IMR-90 (cell line): Measurements from ENCODE around the gene LHX8. TPM values are rescaled to one million over a fixed set of nuclear protein-coding genes. Genes with fewer than 3 reads are reported as not detected.
A peak's percentile ranks its signal among the peaks of the same experiment; 100 is the strongest.

ENCODE experiments used
- ATAC-seq: fragments of 200-7000 bp; cut with Tn5 transposase; 2 replicates; pipeline ENCODE4 v1.9.1; 2020; ENCODE audit warnings: low read depth, mild to moderate bottlenecking, moderate library complexity
- BruUV-seq: library from RNA; stranded (reverse); fragments of 400-500 nt; replicated peaks from 2 replicates; lab custom pipeline; 2021; lab: Mats Ljungman, UMichigan
- CTCF ChIA-PET: fragments of 300-600 bp; formaldehyde crosslinking; extraction: SDS; loops from one replicate; lab custom pipeline; 2021; ENCODE audit warnings: antibody characterized with exemption; lab: Yijun Ruan, JAX
- POLR2A ChIA-PET: fragments of 300-600 bp; sonication (Branson Sonifier 250); formaldehyde crosslinking; loops from one replicate; lab custom pipeline; 2022; ENCODE audit warnings: antibody characterized with exemption; ENCODE audit not compliant: unreplicated experiment; lab: Charles Lee
- DNase-seq: peaks from one replicate; pipeline ENCODE4 v3.0.0; 2013
- H2AFZ ChIP-seq: replicated peaks from 2 replicates; pipeline ENCODE3; 2013; ENCODE audit warnings: low read length, mild to moderate bottlenecking; ENCODE audit not compliant: poor library complexity
- H2AK5ac ChIP-seq: 2 replicates; pipeline ENCODE4 v1.6.1; 2013; ENCODE audit warnings: low read depth, low read length, inconsistent platforms
- H2AK9ac ChIP-seq: replicated peaks from 2 replicates; pipeline ENCODE3; 2013; ENCODE audit warnings: mild to moderate bottlenecking, low read depth, low read length, moderate library complexity; ENCODE audit not compliant: poor library complexity
- H2BK120ac ChIP-seq: 2 replicates; pipeline ENCODE4 v1.6.1; 2013; ENCODE audit warnings: low read depth, low read length, inconsistent platforms
- H2BK15ac ChIP-seq: 3 replicates; pipeline ENCODE4 v1.6.1; 2013; ENCODE audit warnings: low read depth, low read length, inconsistent platforms
- H2BK20ac ChIP-seq: 2 replicates; pipeline ENCODE4 v1.6.1; 2013; ENCODE audit warnings: low read depth, mild to moderate bottlenecking, inconsistent platforms, low read length, moderate library complexity
- H2BK5ac ChIP-seq: 2 replicates; pipeline ENCODE4 v1.6.1; 2013; ENCODE audit warnings: mild to moderate bottlenecking, low read depth, low read length, inconsistent platforms; ENCODE audit not compliant: poor library complexity, severe bottlenecking
- H3K14ac ChIP-seq: replicated peaks from 2 replicates; pipeline ENCODE4 v1.6.1; 2013; ENCODE audit warnings: low read depth, low read length, inconsistent platforms
- H3K18ac ChIP-seq: 2 replicates; pipeline ENCODE4 v1.6.1; 2013; ENCODE audit warnings: low read depth, low read length, control low read depth
- H3K23ac ChIP-seq: 2 replicates; pipeline ENCODE4 v1.6.1; 2013; ENCODE audit warnings: low read depth, low read length, inconsistent platforms
- H3K27ac ChIP-seq: 2 replicates; pipeline ENCODE4 v1.5.1; 2013; ENCODE audit warnings: mild to moderate bottlenecking, control low read depth, low read length; ENCODE audit not compliant: insufficient read depth
- H3K27me3 ChIP-seq: 2 replicates; pipeline ENCODE4 v1.6.1; 2013; ENCODE audit warnings: low read length; ENCODE audit not compliant: control insufficient read depth, insufficient read depth
- H3K36me3 ChIP-seq: 2 replicates; pipeline ENCODE4 v1.6.1; 2013; ENCODE audit warnings: low read length, mixed read lengths; ENCODE audit not compliant: control insufficient read depth, insufficient read depth
- H3K4ac ChIP-seq: 2 replicates; pipeline ENCODE4 v1.6.1; 2013; ENCODE audit warnings: low read depth, low read length, inconsistent platforms
- H3K4me1 ChIP-seq: 2 replicates; pipeline ENCODE4 v1.6.1; 2013; ENCODE audit warnings: low read length, mixed read lengths; ENCODE audit not compliant: control insufficient read depth, insufficient read depth
- H3K4me2 ChIP-seq: 2 replicates; pipeline ENCODE4 v1.6.1; 2013; ENCODE audit warnings: low read depth, mild to moderate bottlenecking, control low read depth, low read length, moderate library complexity
- H3K4me3 ChIP-seq: 2 replicates; pipeline ENCODE4 v1.5.1; 2013; ENCODE audit warnings: low read depth, mild to moderate bottlenecking, control low read depth, low read length, moderate library complexity; ENCODE audit not compliant: insufficient read depth
- H3K56ac ChIP-seq: 2 replicates; pipeline ENCODE4 v1.6.1; 2013; ENCODE audit warnings: low read length, inconsistent platforms; ENCODE audit not compliant: insufficient read depth; ENCODE audit errors: extremely low read depth
- H3K79me1 ChIP-seq, 2 experiments: 2 replicates each; pipeline ENCODE4 v1.6.1; 2013; ENCODE audit warnings: low read length in 2 of 2, inconsistent platforms in 1 of 2, low read depth in 1 of 2
- H3K9ac ChIP-seq: 2 replicates; pipeline ENCODE4 v1.6.1; 2013; ENCODE audit warnings: low read depth, low read length, control low read depth
- H3K9me1 ChIP-seq: 2 replicates; pipeline ENCODE4 v1.6.1; 2013; ENCODE audit warnings: low read length, inconsistent platforms; ENCODE audit not compliant: insufficient read depth
- H3K9me3 ChIP-seq: 2 replicates; pipeline ENCODE4 v1.6.1; 2013; ENCODE audit warnings: low read length; ENCODE audit not compliant: control insufficient read depth, insufficient read depth
- H4K20me1 ChIP-seq: 2 replicates; pipeline ENCODE4 v1.6.1; 2013; ENCODE audit warnings: low read length, inconsistent platforms; ENCODE audit not compliant: insufficient read depth
- H4K5ac ChIP-seq: 2 replicates; pipeline ENCODE4 v1.6.1; 2013; ENCODE audit warnings: mild to moderate bottlenecking, low read depth, low read length, control low read depth
- H4K8ac ChIP-seq, 2 experiments: 2 replicates each; pipeline ENCODE4 v1.6.1; 2013; ENCODE audit warnings: low read depth in 2 of 2, low read length in 2 of 2, control low read depth in 1 of 2, inconsistent platforms in 1 of 2
- H4K91ac ChIP-seq: 2 replicates; pipeline ENCODE4 v1.6.1; 2013; ENCODE audit warnings: low read depth, low read length, inconsistent platforms; ENCODE audit not compliant: insufficient read depth
- BHLHE40 ChIP-seq: fragments of 150-350 bp; IDR thresholded peaks from 2 replicates; pipeline ENCODE4 v1.6.1; 2016; ENCODE audit warnings: mild to moderate bottlenecking, low read depth, low read length
- CEBPB ChIP-seq: IDR thresholded peaks from 2 replicates; pipeline ENCODE4 v1.6.1; 2012; ENCODE audit warnings: low read depth, low read length, improper control_type of control experiment
- CHD1 ChIP-seq: IDR thresholded peaks from 2 replicates; pipeline ENCODE4 v1.6.1; 2012; ENCODE audit warnings: low read depth, low read length, improper control_type of control experiment
- CTCF ChIP-seq: conservative IDR thresholded peaks from 2 replicates; pipeline ENCODE4 v1.5.1; 2012; ENCODE audit warnings: mild to moderate bottlenecking, low read depth, low read length, improper control_type of control experiment
- ELK1 ChIP-seq: fragments of 150-350 bp; IDR thresholded peaks from 2 replicates; pipeline ENCODE4 v1.6.1; 2016; ENCODE audit warnings: low read depth, mild to moderate bottlenecking, low read length, moderate library complexity, borderline replicate concordance
- FOS ChIP-seq: fragments of 150-350 bp; IDR thresholded peaks from 2 replicates; pipeline ENCODE4 v1.6.1; 2016; ENCODE audit warnings: low read depth, low read length
- MAFK ChIP-seq: IDR thresholded peaks from 2 replicates; pipeline ENCODE4 v1.6.1; 2012; ENCODE audit warnings: low read depth, low read length, improper control_type of control experiment
- MAZ ChIP-seq: IDR thresholded peaks from 2 replicates; pipeline ENCODE4 v1.6.1; 2012; ENCODE audit warnings: low read depth, mild to moderate bottlenecking, low read length, improper control_type of control experiment, moderate library complexity, borderline replicate concordance
- MXI1 ChIP-seq: IDR thresholded peaks from 2 replicates; pipeline ENCODE4 v1.6.1; 2012; ENCODE audit warnings: low read depth, mild to moderate bottlenecking, low read length, moderate library complexity, borderline replicate concordance
- NFE2L2 ChIP-seq: fragments of 150-350 bp; IDR thresholded peaks from 2 replicates; pipeline ENCODE4 v1.6.1; 2016; ENCODE audit warnings: low read depth, mild to moderate bottlenecking, low read length
- POLR2A ChIP-seq: IDR thresholded peaks from 2 replicates; pipeline ENCODE4 v1.6.1; 2012; ENCODE audit warnings: mild to moderate bottlenecking, low read depth, low read length
- RAD21 ChIP-seq: IDR thresholded peaks from 2 replicates; pipeline ENCODE4 v1.6.1; 2012; ENCODE audit warnings: low read length, improper control_type of control experiment
- RCOR1 ChIP-seq: IDR thresholded peaks from 2 replicates; pipeline ENCODE4 v1.6.1; 2012; ENCODE audit warnings: mild to moderate bottlenecking, low read length, improper control_type of control experiment; ENCODE audit not compliant: insufficient replicate concordance
- RFX5 ChIP-seq: IDR thresholded peaks from 2 replicates; pipeline ENCODE4 v1.8.0; 2012; ENCODE audit warnings: low read depth, mild to moderate bottlenecking, low read length, moderate library complexity
- SMC3 ChIP-seq: fragments of 150-350 bp; IDR thresholded peaks from 2 replicates; pipeline ENCODE4 v1.6.1; 2016; ENCODE audit warnings: low read depth, mild to moderate bottlenecking, antibody characterized with exemption, low read length, moderate library complexity
- USF2 ChIP-seq: fragments of 150-350 bp; IDR thresholded peaks from 2 replicates; pipeline ENCODE4 v1.6.1; 2017; ENCODE audit warnings: mild to moderate bottlenecking, antibody characterized with exemption, low read length, low read depth
- WGBS, 2 experiments: methylation state at CpG; one replicate each; pipeline versions ENCODE4 v1.1.5 to v1.1.7; 2013; ENCODE audit warnings: missing lambda C conversion rate in 2 of 2; ENCODE audit not compliant: insufficient read length in 1 of 2; ENCODE audit errors: extremely low coverage in 2 of 2; 5-methylcytosine and 5-hydroxymethylcytosine counted together
- dilution Hi-C: fragments of 300-500 bp; cut with HindIII; formaldehyde crosslinking; loops from one replicate; pipeline ENCODE4 v1.14.3; 2018; ENCODE audit warnings: low sequenced_read_pairs; ENCODE audit not compliant: unreplicated experiment
- in situ Hi-C: fragments of 300-500 bp; cut with MboI; formaldehyde crosslinking; loops from 3 replicates; pipeline ENCODE4 v1.14.3; 2019; ENCODE audit warnings: low sequenced_read_pairs, inconsistent platforms, mixed read lengths
- intact Hi-C: fragments of 100-400 bp; cut with micrococcal nuclease; formaldehyde crosslinking; loops from 2 replicates; pipeline ENCODE4 v1.10.0; 2022
- polyA plus RNA-seq, 3 experiments: library from polyadenylated mRNA; depleted of rRNA; stranded (reverse); fragments of >200 nt; gene quantifications; 2 replicates each; pipeline ENCODE4 v1.2.3, GENCODE V29; 2012; ENCODE audit warnings: low replicate concordance in 1 of 3
- total RNA-seq: library from RNA; depleted of rRNA; stranded (reverse); fragments of >200 nt; gene quantifications from 2 replicates; pipeline ENCODE4 v1.2.3, GENCODE V29; 2012

The LHX8 gene
- total and polyA plus RNA-seq, 2 of the 4 experiments (the other 2 are of a cell fraction) = not detected

- no TSS peak for BruUV-seq
- Histone ChIP-seq H4K5ac (no peak overlapping the region), H3K79me1 (no peaks in the 10 kb centered on the region), H3K18ac (no peak overlapping the region), H2AK9ac (peak overlapping the region; percentile 52), H3K9ac (no peak overlapping the region), H3K14ac (no peak overlapping the region), H2BK120ac (no peak overlapping the region), H3K36me3 (no peaks in the 10 kb centered on the region), H3K9me1 (no peaks in the 10 kb centered on the region), H2BK15ac (no peak overlapping the region), H4K20me1 (no peaks in the 10 kb centered on the region), H2BK5ac (no peak overlapping the region), H4K8ac (no peak overlapping the region), H2BK20ac (no peak overlapping the region), H3K4me3 (no peak overlapping the region), H2AK5ac (no peak overlapping the region), H3K27me3 (peaks cover 33% of the 10 kb centered on the region), H4K91ac (no peak overlapping the region), H3K23ac (no peak overlapping the region), H3K27ac (no peak overlapping the region), H3K4me2 (no peak overlapping the region), H3K56ac (no peak overlapping the region), H3K9me3 (no peaks in the 10 kb centered on the region), H3K4me1 (no peaks in the 10 kb centered on the region), H3K4ac (no peak overlapping the region), H2AFZ (peak overlapping the region; percentile 49)
- dilution Hi-C loops (no loop called here), in situ Hi-C loops (no loop called here), intact Hi-C loops (no loop called here)
- DNase-seq = no peak
- CTCF ChIA-PET = no interaction called here
- POLR2A ChIA-PET = no interaction called here
- TF ChIP-seq MXI1 (no peak), RAD21 (no peak), POLR2A (no peak), RCOR1 (no peak), CHD1 (no peak), CEBPB (no peak), RFX5 (no peak), BHLHE40 (no peak), NFE2L2 (no peak), FOS (no peak), USF2 (no peak), MAZ (no peak), CTCF (no peak), SMC3 (no peak), MAFK (no peak), ELK1 (no peak)
- WGBS, 2 experiments = 3% methylated on average over 13 of the region's 38 CpGs; no CpG with 5 or more reads in 1 of the 2 experiments
- ATAC-seq = no peak
Measured at GRCh38 chr1:75125161-75125726, 8.9 kb upstream of the LHX8 start.
